HG03139 (cell line): ENCODE measurements around the gene EML1.

ENCODE experiments used
- ATAC-seq: cut with Tn5 transposase; IDR thresholded peaks from one replicate; pipeline ENCODE4 v1.9.1; 2021; ENCODE audit not compliant: unreplicated experiment

EML1 gene

DNA sequence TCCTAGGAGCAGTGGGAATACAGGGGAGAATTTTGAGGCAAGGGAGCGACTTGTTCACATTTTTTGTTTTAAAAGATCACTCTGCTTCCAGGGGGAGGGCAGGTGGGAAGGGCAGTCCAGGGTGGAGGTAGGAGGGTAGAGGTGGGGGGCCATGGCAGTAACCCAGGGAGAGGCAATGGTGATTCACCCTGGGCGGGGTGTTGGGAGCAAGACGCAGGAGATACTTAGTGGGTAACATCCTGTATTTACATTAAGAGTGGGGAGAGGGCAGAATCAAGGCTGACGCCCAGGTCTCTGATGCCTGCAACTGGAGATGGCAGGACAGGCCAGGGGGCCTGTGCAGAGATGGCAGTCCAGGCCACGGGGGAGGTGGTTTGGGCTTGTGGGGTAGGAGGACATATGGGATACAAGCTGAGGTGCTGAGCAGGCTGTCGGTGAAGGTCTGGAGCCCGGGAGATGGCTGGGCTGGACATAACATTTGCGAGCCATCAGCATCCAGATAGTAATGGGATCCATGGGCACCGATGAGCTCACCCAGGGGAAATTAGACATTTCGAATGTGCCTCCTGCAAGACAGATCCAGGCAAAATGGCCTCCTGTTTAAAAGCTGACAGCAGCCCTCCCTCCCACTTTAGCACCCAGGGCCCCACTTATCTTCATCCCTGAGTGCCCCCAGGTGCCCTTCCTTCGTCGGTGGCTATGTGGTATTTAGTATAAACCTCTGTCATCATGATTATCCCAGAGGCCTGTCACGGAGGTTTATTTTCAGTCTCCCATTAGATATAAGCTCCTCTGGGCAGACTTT is 9.3 kb downstream of the EML1 start:
- no peak for ATAC-seq

GRCh38 chr14:99803106-99803775 is 10.0 kb downstream of the EML1 start:
- no peak for ATAC-seq

DNA sequence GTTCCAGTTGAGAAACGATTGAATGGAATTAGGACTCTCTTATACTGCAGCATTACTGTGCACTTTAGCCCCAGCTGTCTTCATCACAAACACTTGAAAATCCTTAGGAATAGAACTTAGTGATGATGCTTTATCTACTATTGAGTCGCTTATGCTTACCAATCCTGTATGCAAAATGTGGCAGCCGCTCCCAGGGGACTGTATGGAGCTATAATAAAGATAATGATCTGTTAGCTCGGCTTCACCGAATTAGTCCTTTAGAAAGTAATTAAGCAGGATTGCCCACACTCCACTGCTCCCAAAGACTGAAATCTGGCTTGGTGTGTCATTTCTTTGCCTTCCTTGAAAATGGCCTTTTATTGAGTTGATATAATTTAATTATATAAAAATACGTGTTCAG is 10.6 kb downstream of the EML1 start:
- ATAC-seq, result no peak

- ATAC-seq, result no peak
These were observed 12.7 kb downstream of the EML1 start for GRCh38 chr14:99805757-99806439.

DNA sequence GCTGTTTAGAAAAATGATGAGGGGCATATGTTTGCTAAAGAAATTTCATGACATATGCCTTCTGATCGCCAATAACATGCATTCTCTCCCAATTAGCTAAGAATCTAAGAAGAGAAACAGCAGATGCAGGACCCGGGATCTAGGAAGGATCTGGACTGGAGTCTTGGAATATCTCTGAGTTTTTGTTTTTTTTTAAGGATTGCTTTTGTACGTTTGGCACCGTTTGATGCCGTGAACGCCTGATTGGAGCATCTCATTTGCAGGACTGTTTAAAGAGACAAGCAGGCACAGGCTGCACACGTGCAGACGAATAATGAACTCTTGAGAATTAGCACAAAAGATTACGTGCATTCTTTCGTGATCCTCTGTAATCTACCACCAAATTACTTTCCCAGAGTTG is 13.6 kb downstream of the EML1 start:
- ATAC-seq, result no peak

- no peak for ATAC-seq
These were observed 14.4 kb downstream of the EML1 start for GRCh38 chr14:99807413-99808153.

- no peak for ATAC-seq
These were observed 14.9 kb downstream of the EML1 start for GRCh38 chr14:99808154-99808505.

- no peak for ATAC-seq
These were observed 15.3 kb downstream of the EML1 start for GRCh38 chr14:99808515-99808914.

GRCh38 chr14:99809360-99809759 is 16.1 kb downstream of the EML1 start:
- ATAC-seq, result no peak

DNA sequence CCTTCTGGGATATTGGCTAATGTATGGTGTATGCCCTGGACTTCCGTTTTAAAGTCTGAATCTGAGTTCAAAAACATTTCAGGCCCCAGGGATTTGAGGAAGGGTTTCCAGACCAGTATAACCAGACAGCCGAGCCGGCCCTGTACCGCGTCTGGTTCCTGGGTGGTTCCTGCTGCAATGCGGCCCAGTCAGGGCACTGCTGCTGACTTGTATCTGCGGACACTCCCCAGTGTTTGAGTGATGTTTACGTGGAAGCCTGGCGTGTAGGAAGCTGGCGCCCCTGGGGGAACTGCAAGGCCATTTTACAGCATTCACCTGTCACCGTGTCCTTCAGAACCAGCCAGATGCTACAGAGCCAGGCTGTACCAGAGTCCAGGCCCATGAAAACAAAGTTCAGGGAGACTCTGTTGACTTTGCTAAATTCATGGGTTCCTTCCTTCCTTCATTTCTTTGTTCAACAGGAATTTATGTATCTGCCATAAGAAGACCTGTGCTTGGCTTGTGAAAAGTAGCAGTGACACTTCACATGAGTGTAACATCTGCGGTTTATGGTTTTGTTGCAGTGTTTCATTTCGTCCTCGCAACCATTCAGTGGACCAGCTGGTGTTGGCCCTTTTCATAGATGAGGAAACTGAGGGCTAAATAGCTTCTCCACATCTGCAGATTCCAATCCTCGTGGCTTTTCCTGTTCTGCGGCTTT is 16.8 kb downstream of the EML1 start:
- ATAC-seq, result no peak

- no peak for ATAC-seq
These were observed 17.3 kb downstream of the EML1 start for GRCh38 chr14:99810559-99810874.

DNA sequence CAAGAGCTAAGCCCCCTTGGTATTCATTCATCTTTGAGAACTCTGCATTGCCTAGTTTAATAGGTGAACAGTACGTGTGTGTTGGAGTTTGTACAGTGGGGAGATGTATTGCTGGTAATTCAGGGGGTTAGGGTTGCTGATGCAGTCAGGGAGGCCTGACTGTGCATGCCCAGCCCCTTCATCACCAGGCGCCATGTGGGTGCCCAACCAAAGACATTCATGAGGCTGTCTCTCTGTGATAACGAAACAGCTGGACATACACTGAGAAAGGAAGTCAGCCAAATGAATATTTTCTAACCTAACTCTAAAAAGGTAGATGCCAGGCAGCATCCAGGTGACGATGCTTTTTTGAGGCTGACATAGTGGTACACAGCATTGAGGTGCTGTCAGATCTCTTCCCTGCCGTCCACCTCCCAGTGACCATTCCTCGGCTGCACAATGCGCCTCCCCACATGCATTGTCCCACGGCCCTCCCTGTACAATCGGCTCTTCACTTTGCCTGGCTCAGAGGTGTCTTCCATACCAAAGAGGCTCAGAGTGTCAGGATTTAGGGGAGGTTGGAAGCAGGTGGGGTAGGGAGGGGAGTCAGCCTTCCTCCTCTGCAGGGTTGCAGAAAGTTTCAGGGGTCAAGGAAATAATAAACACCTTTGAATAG is 19.0 kb downstream of the EML1 start:
- no peak for ATAC-seq

GRCh38 chr14:99812892-99813291 is 19.7 kb downstream of the EML1 start:
- no peak for ATAC-seq

DNA sequence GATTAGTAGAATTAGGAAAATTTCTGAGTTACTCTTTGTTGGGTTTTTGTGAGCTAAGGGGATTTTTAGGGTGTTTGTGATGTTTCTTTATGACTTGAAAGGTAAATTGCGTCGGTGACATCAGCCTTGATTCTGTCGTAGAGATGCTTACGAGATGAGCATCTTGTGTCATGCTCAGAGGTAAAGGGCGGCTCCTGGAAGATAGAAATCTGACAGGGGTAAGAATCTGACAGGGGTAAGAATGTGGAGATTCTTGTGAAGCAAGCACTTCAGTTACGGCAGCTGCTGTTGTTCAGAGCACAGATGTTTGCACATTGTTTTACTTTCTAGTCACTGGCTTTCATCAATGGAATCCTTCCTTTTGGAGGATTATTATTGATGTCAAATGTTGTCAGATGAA is 22.5 kb downstream of the EML1 start:
- no peak for ATAC-seq

GRCh38 chr14:99816217-99816616 is 23.0 kb downstream of the EML1 start:
- no peak for ATAC-seq

DNA sequence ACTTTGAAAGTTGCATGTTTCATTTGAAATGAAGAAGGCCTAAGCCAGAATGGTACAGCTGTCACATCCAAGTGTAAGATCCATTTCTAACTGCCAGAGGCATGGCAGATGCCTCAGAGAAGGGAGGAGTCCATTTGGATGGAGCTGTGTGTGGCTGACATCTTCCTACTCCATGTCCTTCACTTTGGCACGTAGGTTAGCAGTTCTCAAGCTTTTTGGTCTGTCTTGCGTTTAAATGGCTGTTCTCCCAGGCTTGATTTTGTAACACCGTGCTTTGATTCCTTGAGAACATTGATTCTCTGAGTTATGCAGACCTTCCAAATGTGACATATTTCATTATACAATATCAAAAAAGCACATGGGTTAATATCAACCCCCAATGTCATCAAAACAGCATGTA is 23.4 kb downstream of the EML1 start:
- ATAC-seq, result no peak

DNA sequence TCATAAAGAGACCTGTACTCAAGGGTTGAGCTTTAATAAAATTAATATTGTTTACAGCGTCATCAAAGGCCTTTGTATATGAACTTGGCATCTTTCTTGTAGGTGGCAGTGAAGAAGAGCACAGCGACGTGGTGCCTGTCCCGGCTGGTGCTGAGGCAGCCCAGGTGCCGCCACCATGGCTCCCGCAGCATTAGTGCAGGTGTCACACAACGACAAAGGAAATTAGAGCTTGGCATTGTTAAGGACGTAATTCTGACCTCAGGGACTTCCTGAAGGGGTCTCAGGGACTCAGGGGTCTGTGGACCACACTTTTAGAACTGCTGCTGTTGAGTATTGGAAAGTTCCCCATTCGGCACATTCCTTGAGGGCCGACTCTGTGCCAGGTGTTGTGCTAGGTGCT is 24.1 kb downstream of the EML1 start:
- ATAC-seq, result no peak

DNA sequence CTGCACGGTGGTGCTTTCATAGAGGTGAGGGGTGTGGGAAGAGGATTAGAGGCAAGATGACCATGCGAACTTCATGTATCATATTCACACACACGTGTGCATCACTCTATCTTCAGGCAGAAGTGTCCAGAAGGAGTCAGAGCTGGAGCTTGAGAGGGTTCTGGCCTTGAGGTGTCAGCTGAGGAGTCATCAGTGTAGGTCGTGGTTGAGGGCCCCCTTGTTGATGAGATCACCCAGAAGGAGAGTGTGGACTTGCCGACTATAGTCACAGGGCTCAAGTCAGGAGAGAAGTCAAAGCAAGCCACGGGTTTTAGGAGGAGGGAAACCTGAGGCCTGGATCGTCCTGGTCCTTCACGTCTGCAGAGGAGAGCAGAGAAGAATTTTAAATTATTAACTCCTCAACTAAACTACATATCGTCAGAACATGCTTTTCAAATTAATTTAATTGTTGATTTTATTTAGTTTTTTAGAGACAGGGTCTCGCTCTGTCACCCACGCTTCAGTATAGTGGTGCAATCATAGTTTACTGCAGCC is 25.4 kb downstream of the EML1 start:
- ATAC-seq, result no peak

DNA sequence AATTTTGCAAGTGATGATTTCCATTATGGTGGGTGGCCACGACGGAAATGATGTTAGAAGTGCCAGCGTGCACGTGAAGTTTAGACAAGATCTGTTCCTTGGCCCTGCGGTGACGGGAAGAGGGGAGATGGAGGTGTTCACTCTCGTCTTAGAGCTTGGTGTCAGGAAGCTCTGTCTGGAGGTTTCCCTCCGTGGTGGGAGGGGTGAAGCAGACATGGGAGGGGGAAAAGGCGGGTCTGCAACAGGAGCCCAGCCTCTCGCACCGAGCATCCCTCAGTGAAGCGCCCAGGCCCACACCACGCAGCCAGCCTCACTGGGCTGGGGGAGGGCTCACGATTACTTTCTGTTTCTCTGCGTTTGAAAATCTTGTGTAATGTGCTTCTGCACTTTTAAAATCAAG is 26.3 kb downstream of the EML1 start:
- no peak for ATAC-seq

- ATAC-seq, result no peak
These were observed 27.6 kb downstream of the EML1 start for GRCh38 chr14:99820702-99821331.
